ENCODE measurements around the gene TYSND1.

DNA sequence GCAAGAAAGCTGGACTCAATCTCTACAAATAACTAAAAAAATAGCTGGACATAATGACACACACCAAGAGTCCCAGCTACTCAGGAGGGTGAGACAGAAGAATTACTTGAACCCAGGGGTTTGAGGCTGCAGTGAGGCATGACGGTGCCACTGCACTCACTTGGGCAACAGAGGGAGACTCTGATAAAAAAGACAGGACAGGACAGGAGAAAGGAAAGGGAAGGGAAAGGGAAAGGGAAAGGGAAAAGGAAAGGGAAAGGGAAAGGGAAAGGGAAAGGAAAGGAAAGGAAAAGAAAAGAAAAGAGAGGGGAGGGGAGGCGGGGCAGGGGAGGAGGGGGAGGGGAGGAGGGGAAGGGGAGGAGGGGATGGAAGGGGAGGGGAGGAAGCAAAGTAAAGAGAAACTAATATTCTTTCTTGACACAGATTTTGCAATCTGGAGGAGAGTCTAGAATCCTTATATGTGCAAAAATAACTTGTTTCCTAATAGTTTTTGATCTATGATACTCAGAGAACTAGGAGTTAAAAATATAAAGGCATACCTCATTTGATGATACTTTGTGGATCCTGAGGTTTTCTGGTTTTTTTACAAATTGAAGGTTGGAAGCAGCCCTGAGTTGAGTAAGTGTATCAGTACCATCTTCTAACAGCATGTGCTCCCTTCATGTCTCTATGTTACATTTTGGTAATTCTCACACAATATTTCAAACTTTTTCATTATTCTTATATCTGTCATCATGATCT, 15.8 kb upstream of the TYSND1 start:
- TF ChIP-seq, protein P1, sequence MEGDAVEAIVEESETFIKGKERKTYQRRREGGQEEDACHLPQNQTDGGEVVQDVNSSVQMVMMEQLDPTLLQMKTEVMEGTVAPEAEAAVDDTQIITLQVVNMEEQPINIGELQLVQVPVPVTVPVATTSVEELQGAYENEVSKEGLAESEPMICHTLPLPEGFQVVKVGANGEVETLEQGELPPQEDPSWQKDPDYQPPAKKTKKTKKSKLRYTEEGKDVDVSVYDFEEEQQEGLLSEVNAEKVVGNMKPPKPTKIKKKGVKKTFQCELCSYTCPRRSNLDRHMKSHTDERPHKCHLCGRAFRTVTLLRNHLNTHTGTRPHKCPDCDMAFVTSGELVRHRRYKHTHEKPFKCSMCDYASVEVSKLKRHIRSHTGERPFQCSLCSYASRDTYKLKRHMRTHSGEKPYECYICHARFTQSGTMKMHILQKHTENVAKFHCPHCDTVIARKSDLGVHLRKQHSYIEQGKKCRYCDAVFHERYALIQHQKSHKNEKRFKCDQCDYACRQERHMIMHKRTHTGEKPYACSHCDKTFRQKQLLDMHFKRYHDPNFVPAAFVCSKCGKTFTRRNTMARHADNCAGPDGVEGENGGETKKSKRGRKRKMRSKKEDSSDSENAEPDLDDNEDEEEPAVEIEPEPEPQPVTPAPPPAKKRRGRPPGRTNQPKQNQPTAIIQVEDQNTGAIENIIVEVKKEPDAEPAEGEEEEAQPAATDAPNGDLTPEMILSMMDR (conservative IDR thresholded peaks at IDR 0.05; ENCODE audit: low read length) = no peak
- no peak for TF ChIP-seq EZH2phosphoT487 (IDR thresholded peaks at IDR 0.05; ENCODE audit: borderline replicate concordance, low read depth, low read length)

Measured in OCI-LY7 (cell line).